HG03175 (cell line): ENCODE measurements around the gene LRCOL1.

Experiments
- ATAC-seq: cut with Tn5 transposase; IDR thresholded peaks from one replicate; pipeline ENCODE4 v1.9.1; 2021; ENCODE audit warnings: mild to moderate bottlenecking, moderate library complexity; ENCODE audit not compliant: unreplicated experiment

LRCOL1 gene

DNA sequence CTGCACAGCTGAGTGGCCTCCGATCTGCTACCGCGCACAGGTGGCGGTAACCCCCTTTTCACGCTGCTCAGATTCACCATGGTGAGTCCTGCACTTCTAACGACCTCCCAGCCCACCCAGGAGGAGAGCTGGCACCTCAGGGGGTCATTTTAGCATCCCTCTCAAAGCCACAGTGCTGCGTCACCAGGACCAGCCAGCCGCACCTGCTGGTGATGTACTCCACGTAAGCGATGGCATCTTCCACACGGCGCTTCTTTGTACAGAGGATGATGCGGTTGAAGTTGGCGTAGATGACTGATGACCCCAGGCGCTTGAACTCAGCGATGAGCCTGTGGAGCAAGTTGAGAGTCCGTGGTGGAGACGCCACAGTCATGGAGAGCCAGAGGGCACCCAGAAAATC, 27.4 kb upstream of the LRCOL1 start:
- no peak for ATAC-seq

DNA sequence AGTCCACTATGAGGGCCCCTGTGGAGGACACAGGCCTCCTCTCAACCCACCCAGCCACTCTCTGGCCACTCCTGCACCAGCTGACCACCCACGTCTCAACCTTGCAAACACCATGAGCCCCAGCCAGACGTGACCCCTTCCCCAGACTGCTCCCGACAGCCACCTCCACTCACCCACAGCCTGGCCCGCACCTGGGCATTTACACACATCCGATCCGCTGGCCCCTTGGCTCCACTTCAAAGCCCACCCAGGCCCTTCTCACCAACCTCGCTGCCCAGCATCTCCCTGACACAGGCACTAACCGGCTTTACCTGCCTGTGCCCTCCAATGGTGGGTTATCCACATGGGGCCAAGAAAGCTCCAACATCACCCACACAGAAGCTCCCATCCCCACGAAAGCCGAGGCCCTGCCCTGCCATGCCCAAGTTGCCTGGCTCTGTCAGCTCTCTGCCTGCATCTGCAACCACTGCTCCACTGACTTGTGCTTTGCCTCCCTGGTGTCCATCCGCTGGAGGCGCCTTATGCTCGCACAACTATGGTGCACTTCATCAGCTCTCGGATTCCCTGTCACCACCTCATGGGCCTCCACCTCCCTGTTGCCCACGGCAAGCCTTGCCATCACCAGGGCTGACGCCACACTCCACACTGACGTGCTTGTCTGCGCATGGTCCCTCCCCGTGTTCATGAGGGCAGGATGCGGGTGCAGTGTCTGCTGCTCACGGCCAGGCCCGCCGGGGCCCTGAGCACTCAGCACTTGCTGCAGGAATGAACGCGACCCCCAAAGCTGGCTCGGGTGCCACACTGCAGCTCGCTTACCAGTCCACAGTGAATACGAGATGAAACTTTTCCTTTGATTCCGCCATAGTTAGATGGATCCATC, 24.9 kb upstream of the LRCOL1 start:
- ATAC-seq, result no peak

DNA sequence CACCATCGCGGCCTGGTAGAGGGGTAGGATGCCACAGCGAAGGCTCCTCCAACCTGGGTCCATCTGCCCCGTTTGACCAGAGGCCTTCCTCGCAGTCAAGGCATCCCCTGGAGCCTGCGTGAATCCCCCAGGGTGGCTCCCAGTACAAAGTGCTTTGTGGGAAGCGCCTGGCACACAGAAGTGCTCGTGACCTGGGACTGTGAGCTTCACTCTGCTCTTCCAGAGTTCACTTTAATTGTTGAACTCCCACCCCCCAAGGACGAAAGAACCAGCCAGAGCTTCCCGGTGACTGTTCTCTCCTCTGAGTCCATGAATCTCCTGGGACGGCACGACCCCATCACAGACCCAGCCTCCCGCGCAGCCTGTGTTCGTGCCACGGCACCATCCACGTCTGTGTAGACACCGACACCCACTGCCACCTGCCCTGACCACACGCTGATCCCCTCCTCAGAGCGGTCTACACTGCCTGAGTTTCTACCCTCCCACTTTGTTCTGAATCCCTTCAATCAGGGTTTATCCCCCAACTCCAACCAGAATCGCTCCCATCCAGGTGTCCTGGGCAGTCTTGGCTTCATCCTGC, 24.1 kb upstream of the LRCOL1 start:
- no peak for ATAC-seq

DNA sequence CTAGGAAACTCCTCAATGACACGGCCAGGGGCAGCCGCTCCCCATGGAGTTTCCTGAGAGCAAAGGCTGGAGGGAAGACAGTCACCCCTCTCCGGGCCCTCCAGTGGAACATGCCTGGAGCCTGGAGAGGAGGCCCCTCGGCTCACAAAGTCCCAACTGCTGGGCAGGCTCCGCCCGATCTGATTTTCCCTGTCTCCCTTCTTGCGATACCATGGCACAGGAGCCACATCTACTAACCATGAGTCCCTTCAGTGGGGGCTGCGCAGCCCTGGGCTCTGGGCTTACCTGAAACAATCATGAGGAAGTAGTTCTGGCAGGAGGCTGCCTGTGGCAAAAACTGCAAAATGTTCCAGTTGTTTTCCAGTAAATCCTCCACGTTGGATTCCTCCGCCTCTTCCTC, 23.5 kb upstream of the LRCOL1 start:
- no peak for ATAC-seq

DNA sequence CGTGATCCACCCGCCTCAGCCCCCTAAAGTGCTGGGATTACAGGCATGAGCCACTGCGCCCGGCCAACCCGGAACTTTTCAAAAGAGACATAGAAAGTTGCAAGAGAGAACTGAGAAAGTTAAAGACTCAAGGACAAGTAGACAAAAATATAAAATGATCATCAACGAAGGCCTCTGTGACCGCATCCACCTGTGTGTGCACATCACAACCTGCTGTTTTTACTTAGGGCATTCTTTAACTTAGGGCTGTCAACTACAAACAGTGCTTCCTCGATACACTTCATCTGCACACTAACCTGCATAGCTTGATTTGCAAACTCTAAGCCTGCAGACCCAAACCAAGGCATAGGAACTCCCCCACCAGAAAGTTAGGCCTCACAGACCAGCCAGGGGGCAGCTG, 23.0 kb upstream of the LRCOL1 start:
- ATAC-seq, result no peak

DNA sequence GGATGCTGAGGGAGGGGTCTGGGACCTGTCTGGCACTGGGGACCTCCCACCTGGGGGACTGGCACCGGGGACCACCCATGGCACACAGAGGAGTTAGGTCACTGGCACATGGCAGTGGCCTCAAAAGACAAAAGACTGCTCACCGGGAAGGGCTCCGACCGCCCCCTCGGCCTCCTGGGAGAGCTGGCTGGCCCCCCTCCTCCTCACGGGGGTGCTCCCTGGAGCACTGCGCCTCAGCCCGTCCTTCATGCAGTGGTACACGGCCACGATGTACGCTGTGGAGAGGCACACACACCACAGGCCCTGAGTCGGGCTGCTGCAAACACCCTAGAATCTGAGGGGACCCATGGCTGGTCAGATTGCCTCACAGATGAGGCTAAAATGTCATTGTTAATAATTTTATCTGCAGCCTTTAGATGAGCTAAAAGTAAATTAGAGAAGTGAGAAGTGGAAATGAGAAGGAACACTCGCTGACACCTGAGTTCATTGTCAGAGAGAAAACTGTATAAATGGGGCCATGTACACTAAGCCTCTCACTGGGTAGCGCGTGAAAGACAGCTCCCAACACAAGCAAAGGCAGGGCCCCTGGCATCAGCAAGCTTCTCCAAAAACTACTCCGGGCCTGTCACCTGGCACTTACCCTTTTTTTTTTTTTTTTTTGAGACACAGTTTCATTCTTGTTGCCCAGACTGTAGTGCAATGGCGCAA, 22.3 kb upstream of the LRCOL1 start:
- ATAC-seq, result no peak

DNA sequence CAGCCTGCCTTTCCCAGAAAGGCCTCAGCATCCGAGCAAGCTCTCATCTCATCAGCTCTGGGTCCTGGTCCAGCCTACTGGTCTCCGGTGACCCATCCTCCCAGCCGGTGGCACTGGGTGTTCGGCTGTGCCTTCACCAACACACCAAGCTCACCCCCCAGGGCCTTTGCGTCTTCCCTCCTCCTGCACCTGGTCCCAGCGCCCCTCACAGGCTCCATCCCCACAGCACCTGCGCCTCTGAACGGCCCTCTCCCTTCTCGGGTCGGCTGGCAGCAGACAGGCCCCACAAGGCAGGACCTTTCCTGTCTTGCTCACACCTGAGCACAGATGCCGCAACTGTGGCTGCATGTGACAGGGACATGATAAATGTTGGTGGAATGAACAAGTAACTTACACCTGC, 21.3 kb upstream of the LRCOL1 start:
- no peak for ATAC-seq

DNA sequence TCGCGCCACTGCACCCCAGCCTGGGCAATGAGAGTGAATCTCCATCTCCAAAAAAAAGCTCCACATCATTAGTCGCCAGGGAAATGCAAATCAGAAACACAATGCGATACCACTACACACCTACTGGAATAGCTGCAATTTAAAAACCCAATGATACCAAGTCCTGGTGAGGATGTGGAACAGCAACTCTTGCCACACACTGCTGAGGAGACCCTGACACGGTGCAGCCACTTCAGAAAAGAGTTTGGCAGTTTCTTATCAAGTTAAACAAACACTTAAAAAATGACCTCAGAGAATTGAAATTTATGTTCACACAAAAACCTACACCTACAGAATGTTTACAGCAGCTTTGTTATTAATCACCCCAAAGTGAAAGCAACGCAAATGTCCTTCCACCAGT, 20.3 kb upstream of the LRCOL1 start:
- ATAC-seq, result no peak

DNA sequence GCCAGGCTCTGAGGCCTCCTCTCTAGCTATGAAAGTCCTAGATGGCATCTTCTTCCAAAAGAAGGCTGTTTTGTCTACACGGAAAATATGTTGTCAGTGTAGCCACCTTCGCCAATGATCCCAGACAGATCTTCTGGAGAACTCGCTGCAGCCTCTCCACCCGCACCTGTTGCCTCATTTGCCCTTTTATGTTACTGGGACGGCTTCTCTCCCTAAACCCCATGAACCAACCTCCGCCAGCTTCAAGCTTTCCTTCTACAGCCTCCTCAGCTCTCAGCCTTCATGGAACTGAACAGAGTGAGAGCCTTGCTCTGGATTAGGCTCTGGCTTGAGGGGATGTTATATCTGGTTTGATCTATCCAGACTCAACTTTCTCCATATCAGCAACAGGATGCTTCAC, 18.9 kb upstream of the LRCOL1 start:
- no peak for ATAC-seq

DNA sequence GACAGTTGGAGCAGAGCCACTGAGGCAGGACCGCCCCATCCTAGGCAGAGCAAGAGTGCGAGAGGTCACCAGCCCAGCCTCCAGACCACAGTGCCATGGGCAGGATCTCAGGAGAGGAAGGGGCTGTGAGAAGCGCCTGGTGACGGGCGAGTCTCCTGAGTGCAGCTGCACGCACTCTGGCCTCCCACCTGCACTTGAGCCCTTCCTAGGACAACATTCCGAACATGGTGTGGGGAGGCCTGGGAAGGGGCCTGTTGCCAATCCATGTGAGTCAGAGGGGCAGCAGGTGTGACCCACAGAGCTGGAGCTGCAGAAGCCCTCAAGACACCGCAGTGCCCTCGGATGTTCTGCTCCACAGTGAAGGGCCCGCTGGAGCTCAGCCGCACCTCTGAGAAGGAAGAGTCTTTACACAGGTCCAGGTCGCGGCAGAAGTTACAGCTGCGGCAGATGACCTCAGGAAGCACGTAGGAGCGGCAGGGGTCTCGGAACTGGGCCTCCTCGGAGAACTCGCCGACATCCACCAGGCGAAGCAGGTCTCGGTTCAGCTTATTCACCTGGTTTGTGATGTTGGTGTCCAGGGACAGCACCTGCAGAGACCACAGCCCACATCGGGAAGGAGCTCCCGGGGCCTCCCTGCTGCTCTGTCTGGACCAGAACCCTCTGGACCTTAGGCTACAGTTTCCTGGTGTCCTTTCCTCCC, 15.5 kb upstream of the LRCOL1 start:
- ATAC-seq, result no peak

DNA sequence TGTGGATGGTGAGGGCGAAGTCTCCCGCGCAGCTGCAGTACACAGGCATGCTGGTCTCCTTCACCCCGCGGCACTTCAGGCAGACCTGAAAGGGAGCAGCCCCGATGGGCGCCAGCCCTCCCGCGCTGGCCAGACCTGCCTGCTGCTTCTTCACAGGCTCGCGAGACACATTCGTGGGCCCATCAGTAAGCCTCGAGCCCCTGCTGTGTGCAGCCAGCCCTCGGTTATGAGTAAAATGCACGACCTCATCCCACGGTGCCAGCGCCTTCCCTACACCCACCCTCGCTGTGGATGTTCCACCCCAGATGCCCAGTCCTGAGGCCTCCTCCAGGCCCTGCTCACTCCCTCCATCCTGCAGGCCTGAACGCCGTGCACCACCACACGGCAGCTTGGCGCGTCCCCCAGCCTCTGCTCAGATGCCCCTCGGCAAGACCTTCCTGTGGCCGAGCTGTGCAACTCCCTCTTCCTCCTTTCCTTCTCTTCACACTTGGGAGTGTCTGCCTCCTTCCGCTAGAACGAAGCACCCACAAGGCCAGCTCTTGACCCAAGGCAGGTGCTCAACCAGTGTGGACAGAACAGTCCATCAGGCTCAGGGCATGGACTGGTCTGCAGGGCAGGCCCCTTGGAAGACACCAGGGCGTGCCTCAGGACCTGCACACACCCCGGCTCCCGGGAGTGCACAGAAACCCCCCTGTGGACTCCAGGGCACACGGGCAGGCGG, 14.7 kb upstream of the LRCOL1 start:
- ATAC-seq, result no peak

DNA sequence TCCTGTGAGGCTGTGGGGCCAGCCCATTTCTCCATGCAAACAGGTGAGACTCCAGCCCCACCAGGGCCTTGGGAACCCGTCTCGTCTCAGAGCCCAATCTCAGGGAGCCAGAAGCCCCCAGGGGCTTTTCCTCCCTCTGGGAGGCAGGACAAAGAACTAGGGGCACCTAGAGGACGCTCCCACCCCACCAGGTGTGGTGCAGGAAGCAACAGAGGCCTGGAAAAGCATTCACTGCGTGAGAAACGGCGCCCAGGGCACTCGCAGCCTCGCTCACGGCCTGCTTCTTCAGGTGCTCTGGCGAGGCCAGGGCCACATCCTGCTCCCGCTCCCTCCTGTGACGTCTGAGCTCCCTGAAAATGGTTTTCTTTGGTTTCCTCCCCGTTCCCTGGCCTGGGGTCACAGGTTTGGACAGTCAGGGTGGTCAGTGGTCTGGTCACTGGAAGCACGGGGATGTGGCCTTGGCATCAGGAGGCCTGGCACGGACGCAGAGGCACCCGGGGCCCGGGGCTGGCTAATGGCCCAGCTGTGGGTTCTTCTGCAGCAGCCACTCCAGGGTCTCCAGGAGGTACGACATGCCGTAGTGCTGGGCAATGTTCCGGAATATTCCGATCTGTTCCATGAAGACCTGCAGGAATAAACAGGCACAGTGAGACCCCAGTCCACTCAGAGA, 13.9 kb upstream of the LRCOL1 start:
- ATAC-seq, result no peak

DNA sequence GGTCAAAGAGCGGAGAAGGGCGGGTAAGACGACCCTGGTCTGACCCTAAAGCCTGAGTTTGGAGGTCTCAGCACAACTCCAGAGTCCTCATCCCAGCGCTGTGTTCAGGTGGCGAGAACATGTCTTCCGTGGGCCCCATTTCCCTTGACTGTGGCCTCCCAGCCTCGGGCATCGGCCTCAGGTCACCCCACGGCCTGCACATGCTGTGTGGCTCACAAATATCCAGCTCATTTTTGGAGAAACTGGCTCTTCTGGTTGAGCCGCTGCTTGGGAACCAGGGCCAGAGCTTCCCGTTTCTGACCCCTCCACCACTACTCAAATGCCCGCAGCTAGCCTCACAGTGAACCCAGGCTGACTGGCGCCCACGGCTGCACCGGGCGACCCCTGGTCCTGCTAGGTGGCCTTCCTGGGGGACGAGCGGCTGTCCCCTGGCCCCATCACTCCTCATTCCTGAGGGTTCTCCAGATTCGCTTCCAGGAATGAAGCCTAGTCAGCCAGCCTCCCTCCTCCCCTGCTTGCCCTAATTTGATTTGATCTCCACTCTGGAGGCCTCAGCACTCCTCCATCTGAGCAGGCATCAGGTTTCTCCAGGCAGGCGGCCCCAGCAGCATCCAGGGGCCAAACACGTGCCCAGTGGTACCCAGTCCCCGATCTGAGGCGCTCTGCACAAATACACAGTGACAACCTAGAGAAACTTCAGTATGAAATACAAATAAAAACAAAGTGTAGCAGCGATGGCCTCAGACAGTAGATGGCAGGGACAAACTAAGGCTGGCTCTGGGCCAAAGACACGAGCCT, 12.9 kb upstream of the LRCOL1 start:
- ATAC-seq, result no peak

DNA sequence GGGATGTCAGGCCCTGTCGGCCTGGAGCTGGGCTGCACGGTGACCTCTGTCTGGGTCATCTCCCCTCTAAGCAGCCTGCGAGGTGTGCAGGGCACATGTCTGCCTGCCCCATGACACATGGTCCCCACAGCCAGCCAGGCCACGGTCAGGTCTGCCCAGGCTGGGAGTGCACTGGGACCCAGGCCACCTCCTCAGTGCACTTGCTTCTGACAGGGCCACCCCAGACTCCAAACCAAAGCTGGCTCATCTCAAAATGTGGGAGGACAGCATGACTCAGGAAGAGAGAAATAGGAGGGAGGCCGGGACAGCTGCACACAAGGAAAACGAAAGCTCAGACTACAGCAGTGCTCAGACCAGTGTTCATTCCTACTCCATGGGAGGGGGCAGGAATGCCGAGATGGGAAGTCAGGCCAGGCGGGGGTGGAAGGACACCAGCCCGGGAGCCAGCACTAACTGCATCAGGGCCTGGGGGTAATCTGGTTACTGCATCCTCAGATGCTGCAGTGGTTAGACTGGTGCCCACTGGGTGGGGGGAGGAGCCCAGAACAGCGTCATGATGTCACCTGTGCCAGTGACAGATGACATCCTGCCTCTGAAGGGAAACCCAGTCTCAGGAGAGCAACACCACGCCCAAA, 12.2 kb upstream of the LRCOL1 start:
- no peak for ATAC-seq

DNA sequence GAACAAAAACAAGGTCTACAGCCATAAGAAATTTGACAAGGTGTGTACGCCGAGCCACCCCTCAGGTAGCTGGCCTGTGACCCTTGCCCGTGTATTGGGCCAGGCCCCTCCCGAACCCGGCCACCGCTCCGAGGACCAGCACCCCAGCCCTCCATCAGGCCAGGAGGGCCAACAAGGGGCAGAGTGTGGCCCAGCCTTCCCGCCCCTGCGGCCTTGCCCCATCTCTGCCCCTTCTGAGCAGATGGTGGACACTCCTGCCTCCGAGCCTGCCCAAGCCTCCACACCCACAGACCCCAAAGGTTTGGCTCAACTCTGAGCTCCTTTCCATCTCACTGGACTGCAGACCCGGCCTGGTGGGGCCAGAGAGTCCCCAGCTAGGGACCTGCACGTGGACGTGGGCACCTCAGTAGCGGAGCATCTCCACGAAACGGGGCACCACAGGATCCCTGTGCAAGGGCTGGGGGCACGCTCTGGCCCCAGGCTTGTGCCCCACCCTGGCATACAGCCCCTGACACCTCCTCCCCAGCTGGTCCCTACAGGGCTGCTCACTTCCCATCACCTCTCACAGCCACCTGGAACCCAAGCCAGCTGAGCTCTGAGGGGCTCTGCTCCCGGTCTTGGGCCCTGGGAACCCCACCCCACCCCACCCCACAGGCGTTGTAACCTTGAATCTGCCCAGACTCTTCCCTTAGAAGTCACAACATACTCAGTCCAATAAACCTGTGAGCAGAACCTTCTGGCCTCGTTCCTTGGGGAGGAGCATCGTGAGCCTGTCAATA, 11.5 kb upstream of the LRCOL1 start:
- no peak for ATAC-seq

DNA sequence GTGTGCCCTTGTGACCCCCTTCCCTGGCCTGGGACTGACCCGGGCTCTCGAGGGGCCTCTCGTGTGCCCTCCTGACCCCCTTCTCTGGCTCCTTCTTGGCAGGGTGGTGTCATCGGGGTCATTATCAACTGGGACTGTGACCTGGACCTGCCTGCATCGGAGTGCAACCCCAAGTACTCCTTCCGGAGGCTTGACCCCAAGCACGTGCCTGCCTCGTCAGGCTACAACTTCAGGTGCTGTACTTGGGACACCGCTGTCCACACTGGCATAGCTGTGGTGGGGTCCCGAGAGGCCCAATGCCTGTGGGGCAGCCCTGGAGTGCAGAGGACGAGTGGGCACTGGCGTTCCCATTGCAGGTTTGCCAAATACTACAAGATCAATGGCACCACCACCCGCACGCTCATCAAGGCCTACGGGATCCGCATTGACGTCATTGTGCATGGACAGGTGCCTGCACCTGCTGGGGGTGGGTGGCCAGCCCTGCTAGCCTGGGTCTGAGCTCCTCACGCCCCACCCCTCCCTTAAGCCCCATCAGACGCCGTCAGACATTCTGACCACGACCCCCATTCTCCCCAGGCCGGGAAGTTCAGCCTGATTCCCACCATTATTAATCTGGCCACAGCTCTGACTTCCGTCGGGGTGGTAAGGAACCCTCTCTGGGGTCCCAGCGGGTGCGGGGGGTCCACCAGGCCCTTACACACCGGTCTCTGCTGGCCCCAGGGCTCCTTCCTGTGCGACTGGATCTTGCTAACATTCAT, 10.7 kb upstream of the LRCOL1 start:
- no peak for ATAC-seq

DNA sequence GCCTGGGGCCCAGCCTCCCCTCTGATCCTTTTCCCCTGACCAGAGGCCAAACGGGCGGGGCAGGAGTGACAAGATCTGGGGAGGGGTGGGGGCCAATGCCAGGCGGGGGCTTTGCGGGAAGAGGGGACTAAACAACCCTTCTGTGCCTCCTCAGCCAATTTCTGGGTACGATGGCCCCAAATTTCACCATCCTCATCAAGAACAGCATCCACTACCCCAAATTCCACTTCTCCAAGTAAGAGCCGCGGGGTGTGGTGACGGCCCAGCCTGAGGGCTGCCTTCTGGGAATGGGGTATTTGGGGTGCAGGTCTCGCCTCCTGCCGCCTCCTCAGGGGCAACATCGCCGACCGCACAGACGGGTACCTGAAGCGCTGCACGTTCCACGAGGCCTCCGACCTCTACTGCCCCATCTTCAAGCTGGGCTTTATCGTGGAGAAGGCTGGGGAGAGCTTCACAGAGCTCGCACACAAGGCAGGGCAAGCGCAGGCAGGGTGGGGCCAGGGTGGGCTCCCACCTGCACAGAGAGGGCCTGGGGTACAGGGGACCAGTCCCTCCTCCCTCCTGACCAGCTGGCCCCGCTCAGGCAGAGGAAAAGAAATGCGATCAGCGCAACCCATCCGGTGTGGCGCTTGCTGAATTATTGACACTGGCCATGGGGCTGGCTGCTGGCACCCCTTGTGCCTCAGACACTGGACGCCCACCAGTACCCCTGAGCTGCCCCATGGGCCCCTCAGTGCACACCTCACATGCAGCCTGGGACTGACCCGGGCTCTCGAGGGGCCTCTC, 9.9 kb upstream of the LRCOL1 start:
- no peak for ATAC-seq
